HG03175 (cell line): ENCODE measurements around the gene SBF2.

Experiments
- ATAC-seq: cut with Tn5 transposase; IDR thresholded peaks from one replicate; pipeline ENCODE4 v1.9.1; 2021; ENCODE audit warnings: mild to moderate bottlenecking, moderate library complexity; ENCODE audit not compliant: unreplicated experiment

SBF2 gene

DNA sequence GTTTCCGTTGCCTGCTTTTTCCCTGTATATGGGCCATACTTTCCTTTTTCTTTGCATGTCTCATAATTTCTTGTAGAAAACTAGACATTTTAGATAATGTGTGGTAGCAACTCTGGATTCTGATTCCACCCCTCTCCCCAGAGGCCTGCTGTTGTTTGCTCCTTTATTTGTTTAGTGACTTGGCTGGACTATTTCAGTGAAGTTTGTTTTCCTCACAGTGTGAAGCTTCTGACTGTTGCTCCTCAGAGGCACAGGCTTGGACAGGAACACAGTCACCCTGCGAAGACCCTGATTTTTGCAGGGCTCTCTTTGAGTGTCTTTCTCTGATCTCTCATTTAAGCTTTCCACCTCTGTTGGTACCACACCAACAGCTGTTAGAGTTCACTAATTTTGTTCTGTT lies 557.7 kb downstream of the SBF2 start:
- no peak for ATAC-seq

- ATAC-seq: no peak
Measured at GRCh38 chr11:9735919-9736318, 558.1 kb downstream of the SBF2 start.

DNA sequence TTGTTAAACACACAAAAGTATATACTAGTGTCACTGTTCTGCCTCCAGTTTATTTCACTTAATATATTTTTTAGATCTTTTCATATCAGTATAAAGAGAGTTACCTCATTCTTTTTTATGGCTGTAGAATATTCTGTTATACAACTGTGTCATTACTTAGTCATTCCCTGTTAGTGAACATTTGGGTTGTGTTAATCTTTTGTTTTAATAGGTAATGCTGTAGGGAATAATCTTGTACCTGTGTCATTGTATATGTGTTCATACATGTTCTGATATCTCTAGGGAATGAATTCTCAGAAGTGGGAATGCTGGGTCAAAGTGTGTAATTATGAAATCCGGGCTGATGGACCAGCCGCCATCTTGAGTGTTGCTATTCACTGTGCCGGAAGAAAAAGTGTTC lies 558.8 kb downstream of the SBF2 start:
- no peak for ATAC-seq

GRCh38 chr11:9733212-9733611 lies 560.8 kb downstream of the SBF2 start:
- ATAC-seq: no peak

DNA sequence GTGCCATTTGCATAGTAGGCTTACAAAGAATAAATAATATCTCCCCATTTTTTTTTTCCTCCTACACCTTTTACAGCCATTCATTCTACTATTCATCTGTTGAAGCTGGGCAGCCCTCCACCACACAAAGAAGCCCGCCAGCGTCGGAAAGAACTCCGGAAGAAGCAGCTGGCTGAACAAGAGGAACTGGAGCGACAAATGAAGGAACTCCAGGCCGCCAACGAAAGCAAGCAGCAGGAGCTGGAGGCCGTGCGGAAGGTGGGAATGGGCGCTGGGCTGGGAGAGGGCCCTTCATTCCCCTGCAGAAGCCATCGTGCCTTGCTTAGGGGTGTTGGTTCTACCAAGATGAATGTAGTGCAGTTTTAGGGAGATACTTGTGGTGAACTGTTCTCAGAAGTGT lies 561.6 kb downstream of the SBF2 start:
- ATAC-seq: no peak

GRCh38 chr11:9731256-9731655 lies 562.8 kb downstream of the SBF2 start:
- ATAC-seq: no peak
